Stomach (tissue), 9 donors: ENCODE measurements around the gene PRKCB. TPM values are rescaled to one million over a fixed set of nuclear protein-coding genes. Genes with fewer than 3 reads are reported as not detected.
A peak's percentile ranks its signal among the peaks of the same experiment; 100 is the strongest.

Experiments used
- DNase-seq, 2 donors: peaks; one replicate each; pipeline versions ENCODE4 v3.0.0 to v3.0.0-alpha.2; 2013 to 2019
- H3K27ac ChIP-seq, 5 donors: fragments of 200-600 bp in 4 of 5; sonication (generic) in 4 of 5; one replicate each; pipeline ENCODE4 v1.5.1; 2013 to 2019; ENCODE audit warnings: mild to moderate bottlenecking in 1 of 5, moderate library complexity in 1 of 5
- H3K27me3 ChIP-seq, 3 donors: fragments of 200-600 bp; sonication (generic); one replicate each; pipeline ENCODE4 v1.5.1; 2017 to 2019; ENCODE audit warnings: mixed run types in 1 of 3
- H3K36me3 ChIP-seq, 4 donors: fragments of 200-600 bp; sonication (generic); 1 replicate in 3 of 4; 2 replicates in 1 of 4; pipeline ENCODE4 v1.5.1; 2016 to 2019
- H3K4me1 ChIP-seq, 4 donors: fragments of 200-600 bp; sonication (generic); one replicate each; pipeline ENCODE4 v1.5.1; 2016 to 2019
- H3K4me3 ChIP-seq, 4 donors: fragments of 200-600 bp; sonication (generic) in 3 of 4; one replicate each; pipeline ENCODE4 v1.5.1; 2016 to 2019; ENCODE audit warnings: mild to moderate bottlenecking in 1 of 4
- H3K9me3 ChIP-seq, 4 donors: fragments of 200-600 bp; sonication (generic); one replicate each; pipeline ENCODE4 v1.5.1; 2016 to 2019
- EP300 ChIP-seq: sonication (generic); formaldehyde crosslinking; IDR thresholded peaks from one replicate; pipeline ENCODE4 v1.6.1; 2017; ENCODE audit warnings: antibody characterized with exemption
- POLR2A ChIP-seq, 4 donors: fragments of 450-650 bp; IDR thresholded peaks; one replicate each; pipeline ENCODE4 v1.6.1; 2016; ENCODE audit warnings: antibody characterized with exemption in 4 of 4, control low read depth in 2 of 4, mild to moderate bottlenecking in 1 of 4, moderate library complexity in 1 of 4
- POLR2AphosphoS5 ChIP-seq, 3 donors: sonication (generic); formaldehyde crosslinking; IDR thresholded peaks; one replicate each; pipeline ENCODE4 v1.6.1; 2016; ENCODE audit warnings: antibody characterized with exemption in 3 of 3
- WGBS, 5 donors: extraction: QIAGEN DNeasy Blood & Tissue Kit in 3 of 5; methylation state at CpG; one replicate each; pipeline versions ENCODE4 v1.1.5 to v1.1.7; 2013 to 2018; 5-methylcytosine and 5-hydroxymethylcytosine counted together
- intact Hi-C: fragments of 100-400 bp; cut with DNase I; formaldehyde crosslinking; loops from one replicate; pipeline ENCODE4 v1.15.1; 2023; ENCODE audit warnings: low total_unique reads
- polyA plus RNA-seq, 3 donors: library from polyadenylated mRNA; stranded (reverse); fragments of 200-250 nt; gene quantifications; one replicate each; pipeline ENCODE4 v1.2.3, GENCODE V29; 2013
- total RNA-seq, 5 donors: library from RNA; depleted of rRNA; stranded (reverse); fragments of >200 nt; gene quantifications; one replicate each; pipeline versions ENCODE4 v1.1.0 to v1.2.3, GENCODE V29; 2014 to 2016
- TF ChIP-seq, protein P1 (sequence below), 7 experiments: fragments of 450-650 bp in 4 of 7; fragments of 200-600 bp in 3 of 7; sonication (generic) in 3 of 7; IDR thresholded peaks; one replicate each; pipeline ENCODE4 v1.5.1; 2016 to 2019; ENCODE audit warnings: antibody characterized with exemption in 7 of 7, control low read depth in 2 of 7, mild to moderate bottlenecking in 1 of 7
- donor health status: healthy with polysubstance abuse.
- donor health status: Bipolar disorder and iron deficiency.
- donor health status: healthy.

The PRKCB gene
- total and polyA plus RNA-seq, 8 donors = 1.1 to 49.6 (median 14.7) TPM

DNA sequence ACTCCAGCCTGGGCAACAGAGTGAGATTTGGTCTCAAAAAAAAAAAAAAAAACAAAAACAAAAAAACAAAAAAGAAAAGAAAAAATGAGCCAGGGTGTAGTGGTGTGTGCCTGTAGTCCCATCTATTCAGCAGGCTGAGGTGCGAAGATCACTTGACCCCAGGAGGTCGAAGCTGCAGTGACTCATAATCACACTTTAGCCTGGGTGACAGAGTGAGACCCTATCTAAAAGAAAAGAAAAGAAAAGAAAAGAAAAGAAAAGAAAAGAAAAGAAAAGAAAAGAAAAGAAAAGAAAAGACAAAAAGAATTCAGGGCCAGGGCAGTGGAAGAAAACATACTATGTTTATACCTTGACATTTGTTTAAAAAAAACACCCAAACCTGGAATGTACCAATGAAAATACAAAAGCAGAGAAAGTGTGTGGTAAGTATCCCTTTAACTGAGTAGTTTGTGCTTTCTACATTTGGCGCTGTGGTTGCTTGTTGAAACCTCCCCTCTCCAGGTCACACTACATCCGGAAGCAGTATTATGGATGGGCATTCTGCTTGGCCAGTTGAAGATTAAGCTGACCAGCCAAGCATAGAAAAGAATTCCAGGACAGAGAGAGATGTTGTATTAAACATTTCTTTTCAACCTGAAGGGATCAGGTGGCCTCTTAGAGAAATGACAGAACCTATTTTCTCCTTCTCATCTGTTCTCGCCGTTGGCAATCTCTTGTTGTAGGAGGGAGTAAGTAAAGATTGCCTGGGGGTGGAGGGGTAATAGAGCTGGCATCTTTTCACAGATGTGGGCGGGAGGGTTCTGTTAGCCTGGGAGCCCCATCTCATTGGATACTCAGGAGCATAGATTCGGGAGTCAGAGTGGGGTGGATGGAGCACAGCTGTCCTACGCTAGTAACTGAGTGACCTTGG lies 12.1 kb upstream of the PRKCB start:
- WGBS, 5 donors = 64 to 69% (median 65%) methylated on average over 9 of the region's 9 CpGs

GRCh38 chr16:23824909-23825308 lies 10.9 kb upstream of the PRKCB start:
- no peak overlapping the region for H3K27ac ChIP-seq
- peaks cover 0 to 8% (median 0%) of the 10 kb centered on the region in 4 donors for H3K4me1 ChIP-seq
- WGBS, 5 donors = 42 to 65% (median 51%) methylated on average over 4 of the region's 4 CpGs
- H3K4me3 ChIP-seq = no peak overlapping the region
- intact Hi-C loops = no loop called here
- DNase-seq = no peak
- H3K27me3 ChIP-seq = peaks cover 0 to 1% (median 0%) of the 10 kb centered on the region in 3 donors
- H3K9me3 ChIP-seq = peaks cover 0 to 18% (median 8%) of the 10 kb centered on the region in 4 donors
- no peak for TF ChIP-seq EP300
- TF ChIP-seq, protein P1, sequence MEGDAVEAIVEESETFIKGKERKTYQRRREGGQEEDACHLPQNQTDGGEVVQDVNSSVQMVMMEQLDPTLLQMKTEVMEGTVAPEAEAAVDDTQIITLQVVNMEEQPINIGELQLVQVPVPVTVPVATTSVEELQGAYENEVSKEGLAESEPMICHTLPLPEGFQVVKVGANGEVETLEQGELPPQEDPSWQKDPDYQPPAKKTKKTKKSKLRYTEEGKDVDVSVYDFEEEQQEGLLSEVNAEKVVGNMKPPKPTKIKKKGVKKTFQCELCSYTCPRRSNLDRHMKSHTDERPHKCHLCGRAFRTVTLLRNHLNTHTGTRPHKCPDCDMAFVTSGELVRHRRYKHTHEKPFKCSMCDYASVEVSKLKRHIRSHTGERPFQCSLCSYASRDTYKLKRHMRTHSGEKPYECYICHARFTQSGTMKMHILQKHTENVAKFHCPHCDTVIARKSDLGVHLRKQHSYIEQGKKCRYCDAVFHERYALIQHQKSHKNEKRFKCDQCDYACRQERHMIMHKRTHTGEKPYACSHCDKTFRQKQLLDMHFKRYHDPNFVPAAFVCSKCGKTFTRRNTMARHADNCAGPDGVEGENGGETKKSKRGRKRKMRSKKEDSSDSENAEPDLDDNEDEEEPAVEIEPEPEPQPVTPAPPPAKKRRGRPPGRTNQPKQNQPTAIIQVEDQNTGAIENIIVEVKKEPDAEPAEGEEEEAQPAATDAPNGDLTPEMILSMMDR (IDR thresholded peaks at IDR 0.05) = no peak
- H3K36me3 ChIP-seq = no peaks in the 10 kb centered on the region

More for the DNA sequence above, 12.1 kb upstream of the PRKCB start:
- Histone ChIP-seq H3K27me3 (peaks cover 0 to 12% (median 0%) of the 10 kb centered on the region in 3 donors), H3K9me3 (peaks cover 0 to 7% (median 0%) of the 10 kb centered on the region in 4 donors), H3K4me1 (peaks cover 0 to 8% (median 0%) of the 10 kb centered on the region in 4 donors), H3K27ac (no peak overlapping the region), H3K36me3 (no peaks in the 10 kb centered on the region), H3K4me3 (no peak overlapping the region)
- no peak for TF ChIP-seq POLR2A (IDR thresholded peaks at IDR 0.05)
- TF ChIP-seq EP300 = no peak
- no peak for DNase-seq
- intact Hi-C loops = no loop called here

DNA sequence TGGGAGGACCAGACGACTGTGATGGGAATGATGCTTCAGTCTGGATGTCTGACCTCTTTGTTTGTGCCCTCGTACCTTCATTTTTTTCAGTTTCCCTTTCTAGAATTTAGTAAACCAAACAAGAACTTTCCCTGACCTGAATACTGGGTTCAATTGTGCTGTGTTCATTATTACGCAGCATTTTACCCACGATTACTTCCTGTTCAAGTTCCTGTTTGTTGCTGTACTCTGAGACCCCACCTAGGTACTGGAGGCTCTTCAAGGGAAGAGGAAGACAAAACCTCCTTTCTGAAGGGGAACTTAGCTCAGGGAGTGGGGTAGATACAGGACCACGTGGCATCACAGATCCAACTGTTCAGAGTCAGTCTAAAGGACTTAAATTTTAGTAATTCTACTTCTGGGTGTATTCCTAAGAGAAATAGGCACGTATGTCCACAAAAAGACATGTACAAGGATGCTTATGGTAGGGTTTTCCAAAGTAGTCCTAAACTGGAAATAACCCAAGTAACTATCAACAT lies 9.2 kb upstream of the PRKCB start:
- intact Hi-C loops = no loop called here
- Histone ChIP-seq H3K27me3 (no peaks in the 10 kb centered on the region), H3K27ac (peak overlapping the region in 2 of 5 donors; percentile 30 to 55), H3K4me1 (peaks cover 0 to 8% (median 0%) of the 10 kb centered on the region in 4 donors), H3K9me3 (peaks cover 0 to 29% (median 15%) of the 10 kb centered on the region in 4 donors), H3K4me3 (no peak overlapping the region), H3K36me3 (no peaks in the 10 kb centered on the region)
- DNase-seq = peak in 1 of 2 donors; percentile 49
- WGBS, 5 donors = 29 to 57% (median 48%) methylated on average over 6 of the region's 6 CpGs
- TF ChIP-seq, protein P1 (IDR thresholded peaks at IDR 0.05) = no peak
- TF ChIP-seq POLR2AphosphoS5 (IDR thresholded peaks at IDR 0.05) (no peak), POLR2A (IDR thresholded peaks at IDR 0.05) (no peak), EP300 (no peak)

- peak overlapping the region in 2 of 5 donors; percentile 30 to 55 for H3K27ac ChIP-seq
- H3K9me3 ChIP-seq = peaks cover 0 to 30% (median 15%) of the 10 kb centered on the region in 4 donors
- H3K36me3 ChIP-seq = no peaks in the 10 kb centered on the region
- TF ChIP-seq, protein P1 (IDR thresholded peaks at IDR 0.05) = no peak
- no peak for TF ChIP-seq POLR2AphosphoS5 (IDR thresholded peaks at IDR 0.05)
- TF ChIP-seq EP300 = no peak
- TF ChIP-seq POLR2A (IDR thresholded peaks at IDR 0.05) = no peak
- WGBS, 5 donors = 46 to 65% (median 58%) methylated on average over 4 of the region's 4 CpGs
- intact Hi-C loops = no loop called here
- peaks cover 0 to 8% (median 0%) of the 10 kb centered on the region in 4 donors for H3K4me1 ChIP-seq
- peaks cover 0 to under 1% (median 0%) of the 10 kb centered on the region in 3 donors for H3K27me3 ChIP-seq
- no peak overlapping the region for H3K4me3 ChIP-seq
- DNase-seq = no peak
Observed at GRCh38 chr16:23827057-23827456, 8.7 kb upstream of the PRKCB start.
